Fibroblast of skin of scalp (primary cell): Measurements from ENCODE around the gene GANAB. TPM values are rescaled to one million over a fixed set of nuclear protein-coding genes. Genes with fewer than 3 reads are reported as not detected.
A peak's percentile ranks its signal among the peaks of the same experiment; 100 is the strongest.
"Not testable (repeated sequence)": the region's sequence is repeated elsewhere in the genome, so short reads cannot be mapped to it uniquely, and the experiment has no call there.

Source experiments
- DNase-seq: peaks from one replicate; pipeline ENCODE4 v3.0.0-alpha.2; 2013
- polyA plus RNA-seq, 2 experiments: library from polyadenylated mRNA; unstranded; fragments of 120-200 nt; gene quantifications; one replicate each; pipeline ENCODE4 v1.2.1, GENCODE V29; 2013; ENCODE audit not compliant: insufficient read length in 2 of 2

The GANAB gene
- polyA plus RNA-seq (2013, experiment 1 of 2; ENCODE audit: insufficient read length) = 492 TPM
- polyA plus RNA-seq (2013, experiment 2 of 2; ENCODE audit: insufficient read length) = 495 TPM

DNA sequence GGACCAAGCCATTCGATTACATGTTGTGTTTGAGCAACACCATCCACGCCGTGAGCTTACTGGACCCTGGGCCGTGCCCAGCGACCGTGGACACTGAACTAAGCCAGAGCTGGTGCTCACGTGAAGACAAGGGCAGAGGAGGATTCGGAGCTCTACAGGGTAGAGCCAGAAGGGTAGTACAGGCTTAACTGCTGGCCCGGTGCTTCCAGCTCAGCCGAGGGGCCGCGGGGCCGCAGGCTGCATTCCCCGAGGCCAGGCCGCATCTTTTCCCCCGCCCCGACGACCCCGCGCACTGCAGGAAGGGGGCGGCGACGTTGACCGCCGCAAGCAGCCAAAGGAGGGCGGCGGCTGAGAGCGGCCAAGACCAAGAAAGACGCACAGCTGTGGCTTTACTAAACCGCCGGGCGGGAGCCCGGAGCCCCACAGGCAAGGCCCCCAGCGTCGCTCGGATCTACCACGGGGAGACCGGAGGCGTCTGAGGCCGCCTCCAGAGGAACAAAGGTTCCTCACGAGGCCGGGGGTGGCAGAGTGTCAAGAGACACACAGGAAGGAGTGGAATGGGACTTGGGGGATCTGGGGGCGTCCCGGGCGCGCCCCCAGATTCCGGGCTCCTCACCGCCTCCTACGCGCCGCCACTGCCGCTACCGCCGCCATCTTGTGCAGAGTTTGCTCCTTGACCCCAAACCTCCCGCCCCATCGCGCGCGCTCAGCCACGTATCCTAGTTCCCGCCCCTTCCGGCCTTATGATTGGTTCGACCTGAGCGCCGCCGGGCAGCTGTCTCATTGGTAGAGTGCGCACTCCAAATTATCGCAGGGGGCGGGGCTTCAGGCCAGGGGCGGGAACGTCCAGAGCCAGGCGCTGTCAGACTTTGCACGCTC is at the start of gene GANAB:
Gene GANAB, minus strand, starts transcription at position 668 of the 879 bp plus-strand sequence. Its CDS starts 14 bp downstream, at position 654.
- peak; percentile 98 for DNase-seq

DNA sequence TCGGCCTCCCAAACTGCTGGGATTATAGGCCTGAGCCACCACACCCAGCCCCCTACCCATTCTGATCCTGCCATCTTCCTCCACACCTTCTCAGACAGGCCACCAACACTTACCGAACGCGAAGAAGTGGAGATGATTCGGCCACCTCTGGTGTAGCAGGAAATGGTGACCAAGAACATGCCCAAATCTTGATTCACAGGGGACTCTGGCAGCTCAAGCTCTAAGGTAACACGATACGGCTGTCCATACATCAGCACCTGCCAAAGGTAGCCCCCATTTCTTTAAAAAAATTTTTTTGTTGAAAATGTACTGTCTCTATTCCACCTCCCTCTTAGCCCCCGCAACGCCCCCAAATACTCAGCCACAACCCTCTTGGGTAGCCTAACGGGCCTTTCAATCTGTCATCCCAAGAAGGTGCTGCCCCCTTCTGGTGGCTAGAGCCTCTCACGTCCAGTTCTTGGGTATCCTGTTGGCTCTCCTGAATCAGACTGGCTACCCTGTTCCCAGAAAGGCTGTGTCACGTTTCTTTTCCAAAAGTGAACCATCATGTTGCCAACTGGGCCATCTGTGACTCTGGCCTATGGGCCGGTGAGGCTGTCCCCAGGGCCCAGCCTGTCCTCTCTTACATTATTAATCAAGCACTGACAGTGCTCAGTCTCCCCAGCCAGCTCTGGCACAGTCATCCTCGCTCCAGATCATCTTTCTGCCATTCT is 48.2 kb upstream of the GANAB start:
- DNase-seq = peak; percentile 76

DNA sequence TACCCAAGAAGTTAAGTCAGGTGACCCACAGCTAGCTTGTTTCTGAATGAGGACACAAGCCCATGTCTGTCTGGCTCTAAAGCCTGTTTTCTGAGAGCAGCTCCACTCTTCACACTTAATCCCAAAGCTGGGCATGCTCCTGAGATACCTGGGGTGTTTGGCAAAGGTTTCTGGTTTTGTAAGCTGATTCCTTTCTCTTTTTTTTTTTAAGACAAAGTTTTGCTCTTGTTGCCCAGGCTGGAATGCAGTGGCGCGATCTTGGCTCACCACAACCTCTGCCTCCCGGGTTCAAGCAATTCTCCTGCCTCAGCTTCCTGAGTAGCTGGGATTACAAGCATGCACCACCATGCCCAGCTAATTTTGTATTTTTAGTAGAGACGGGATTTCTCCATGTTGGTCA is 47.2 kb upstream of the GANAB start:
- not testable (repeated sequence) for DNase-seq

DNA sequence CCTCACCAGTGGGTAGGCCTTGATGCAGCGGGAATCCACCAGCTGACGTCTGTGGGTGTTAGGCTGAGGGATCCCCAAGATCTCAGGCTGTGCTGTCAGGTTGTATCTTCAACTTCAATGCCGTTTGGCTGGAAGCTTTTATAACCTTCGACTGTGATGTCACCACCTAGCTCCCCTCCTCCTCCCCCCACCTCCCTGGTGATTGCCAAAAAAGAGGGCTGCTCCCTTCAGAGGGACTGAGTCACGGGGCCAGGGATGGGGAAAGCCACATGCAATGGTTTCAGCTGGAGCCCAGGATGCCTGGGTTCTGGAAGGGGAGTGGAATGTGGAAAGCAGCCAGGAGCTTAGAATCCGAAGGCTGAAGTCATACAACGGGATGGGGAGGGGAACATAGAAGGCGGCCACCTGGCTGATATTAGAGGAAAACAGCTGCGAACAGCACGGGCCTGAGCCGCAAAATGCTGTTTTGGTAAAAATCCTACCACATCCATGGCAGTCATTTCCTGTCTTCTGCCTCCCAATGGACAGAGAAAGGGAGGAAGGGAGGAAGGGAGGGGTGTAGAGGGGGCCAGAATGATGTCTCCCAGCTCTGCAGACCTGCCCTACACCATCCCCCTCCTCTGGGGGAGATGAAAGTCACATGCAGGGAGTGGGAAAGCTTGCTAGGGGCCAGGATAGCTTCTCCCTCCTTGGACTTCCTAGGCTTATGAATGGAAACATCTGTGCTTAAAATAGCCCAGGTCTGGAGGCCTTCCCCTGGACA is 43.2 kb upstream of the GANAB start, which contains the start of gene LRRN4CL:
Gene LRRN4CL, minus strand, starts transcription at position 110 of the 763 bp plus-strand sequence. CDS start 1,022 bp downstream, outside the sequence.
- peak; percentile 93 for DNase-seq

DNA sequence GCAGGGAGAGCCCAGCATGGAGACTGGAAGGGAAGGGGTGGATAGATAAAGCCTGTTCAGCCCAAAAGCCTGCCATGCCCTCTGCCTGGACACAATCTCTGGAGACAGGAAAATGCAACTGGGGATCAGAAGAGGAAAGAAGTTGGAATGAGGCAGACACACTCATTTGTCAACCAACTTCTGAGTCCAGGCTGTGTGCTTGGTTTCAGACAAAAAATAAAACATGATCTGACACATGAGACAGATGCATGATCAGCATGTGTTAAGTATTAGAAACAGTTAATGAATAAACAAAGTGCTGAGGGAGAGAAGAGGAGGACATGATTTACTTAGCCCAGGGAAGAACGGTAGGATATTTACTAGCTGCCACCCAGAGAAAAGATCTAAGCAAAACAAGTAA is 42.1 kb upstream of the GANAB start:
- DNase-seq = no peak

DNA sequence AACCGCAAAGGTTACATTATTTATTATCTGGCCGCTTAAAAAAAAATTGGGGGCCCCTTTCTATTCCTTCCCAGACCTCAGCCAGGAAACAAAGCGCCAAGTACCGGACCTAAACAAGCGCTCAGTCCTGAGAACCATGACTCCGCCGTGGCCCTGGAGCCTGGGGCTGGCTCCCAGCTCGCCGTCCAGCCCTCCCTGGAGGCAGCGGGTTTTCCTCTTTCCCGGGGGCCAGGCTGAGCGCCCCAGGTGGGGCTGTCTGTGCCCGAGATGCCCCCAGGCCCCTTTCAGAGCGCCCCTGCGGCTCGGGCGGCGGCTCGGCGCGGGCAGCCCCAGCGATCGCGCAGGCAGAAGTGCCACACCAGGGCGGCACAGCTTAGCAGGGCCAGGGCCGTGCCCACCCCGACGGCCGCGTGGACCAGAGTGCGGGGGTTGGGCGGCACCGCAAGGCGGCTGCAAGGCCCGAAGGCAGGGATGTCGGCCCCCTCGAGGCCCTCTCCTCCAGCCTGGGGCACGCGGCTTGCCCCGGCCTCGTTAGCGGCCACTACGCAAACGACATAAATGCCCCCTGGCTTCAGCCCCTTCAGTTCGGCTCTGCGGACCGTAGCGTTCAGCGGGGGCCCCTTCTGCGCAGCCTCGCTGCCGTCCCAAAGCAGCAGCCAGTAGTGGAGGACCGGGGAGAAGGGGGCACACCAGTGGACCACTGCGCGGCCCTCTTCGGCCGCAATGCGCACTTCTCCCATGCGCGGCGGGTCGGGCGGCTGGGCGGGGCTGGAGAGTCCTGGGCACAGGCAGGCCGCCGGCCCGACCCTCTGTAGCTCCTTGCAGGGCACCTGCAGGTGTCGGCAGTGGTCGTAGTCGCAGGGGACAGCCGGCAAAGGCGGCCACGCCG is 41.3 kb upstream of the GANAB start:
- DNase-seq = no peak

DNA sequence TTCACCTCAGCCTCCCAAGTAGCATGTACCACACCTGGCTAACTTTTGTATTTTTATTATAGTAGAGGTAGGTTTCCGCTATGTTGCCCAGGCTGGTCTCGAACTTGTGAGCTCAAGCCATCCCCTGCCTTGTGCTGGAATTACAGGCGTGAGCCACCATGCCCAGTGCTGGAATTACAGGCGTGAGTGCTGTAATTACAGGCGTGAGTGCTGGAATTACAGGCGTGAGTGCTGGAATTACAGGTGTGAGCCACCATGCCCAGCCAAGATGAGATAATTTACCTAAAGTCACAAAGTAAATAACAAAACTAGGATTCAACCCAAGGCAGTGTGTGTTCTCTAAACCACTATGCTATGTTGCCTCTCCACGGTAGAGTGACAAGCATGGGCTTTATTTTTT is 36.1 kb upstream of the GANAB start:
- DNase-seq = no peak

DNA sequence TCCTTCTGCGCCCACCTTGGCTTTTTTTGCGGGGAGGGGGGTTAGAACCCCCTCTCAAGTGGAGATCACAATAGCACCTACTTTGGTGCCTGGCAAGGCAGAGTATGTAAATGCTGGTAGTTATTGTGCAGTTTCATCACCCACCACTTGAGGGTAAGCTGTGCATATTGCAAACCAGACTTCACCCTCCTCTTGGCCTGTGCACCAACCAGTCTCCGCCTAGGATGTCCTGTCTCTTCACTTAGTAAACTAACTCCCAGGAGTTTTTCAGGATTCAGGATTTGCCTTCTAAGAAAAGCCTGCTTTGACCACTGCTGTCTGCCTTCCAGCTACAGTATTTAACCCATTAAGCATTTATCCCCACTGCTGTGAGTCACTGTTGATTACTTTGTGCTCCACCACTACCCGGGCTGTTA is 34.4 kb upstream of the GANAB start:
- DNase-seq = peak; percentile 81

DNA sequence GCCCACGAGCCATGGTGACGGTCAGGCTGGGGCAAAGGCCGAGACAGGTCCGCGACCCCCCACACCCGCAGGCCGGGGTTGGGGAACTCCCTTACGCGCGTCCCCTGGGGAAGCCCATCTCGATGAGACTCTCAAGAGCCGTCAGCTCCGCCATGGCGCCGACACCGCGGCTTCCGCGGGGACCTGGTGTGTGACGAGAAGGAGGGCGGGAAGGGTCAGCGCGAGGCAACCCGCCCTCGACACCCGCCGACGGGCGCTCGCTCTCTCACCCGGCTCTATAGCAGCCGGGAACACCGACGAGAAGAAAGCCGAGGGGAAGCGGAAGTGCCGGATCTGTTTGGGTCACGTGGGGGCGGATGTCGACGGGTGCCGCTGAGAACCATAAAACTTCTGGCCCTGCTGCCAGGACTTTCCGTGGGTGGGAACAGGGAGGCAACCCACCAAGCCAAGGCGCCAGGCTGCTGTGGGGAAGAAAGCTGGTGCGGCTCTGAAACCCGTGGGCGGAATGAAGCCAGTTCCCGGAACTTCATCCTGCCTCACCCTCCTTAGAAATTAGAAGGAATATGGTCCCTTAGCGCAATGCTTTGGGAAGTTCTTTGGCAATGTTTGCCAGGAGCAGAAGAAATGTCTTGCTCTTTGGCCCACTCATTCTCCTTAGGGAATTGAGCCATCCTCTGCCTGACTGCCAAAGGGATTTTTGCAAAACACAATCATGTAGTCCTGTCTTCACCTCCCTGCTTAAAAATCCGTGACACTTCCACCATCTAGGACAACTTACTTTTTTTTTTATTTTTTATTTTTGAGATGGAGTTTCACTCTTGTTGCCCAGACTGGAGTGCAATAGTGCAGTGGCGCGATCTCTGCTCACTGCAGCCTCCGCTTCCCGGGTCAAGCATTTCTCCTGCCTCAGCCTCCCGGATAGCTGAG is 32.6 kb upstream of the GANAB start, which contains the start of gene UBXN1:
Gene UBXN1, minus strand, starts transcription at position 304 of the 927 bp plus-strand sequence. Its CDS starts 150 bp downstream, at position 154.
- peak; percentile 91 for DNase-seq

DNA sequence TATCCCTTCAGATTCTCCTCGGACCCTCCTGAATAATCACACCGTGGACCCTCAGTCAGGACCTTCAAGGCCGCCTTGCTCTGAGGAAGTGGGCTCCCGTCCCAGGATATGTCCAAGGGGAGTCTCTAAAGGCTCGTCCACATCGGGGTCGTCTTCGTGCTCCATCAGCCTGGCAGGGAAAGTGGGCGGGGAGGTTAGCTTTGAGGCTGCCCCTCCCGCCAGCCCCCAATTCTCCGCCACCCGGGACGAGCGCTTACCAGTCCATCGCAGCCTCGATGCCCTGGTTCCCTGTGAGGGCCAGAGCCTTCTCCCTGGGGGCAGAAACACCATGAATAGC is 32.0 kb upstream of the GANAB start:
- no peak for DNase-seq

DNA sequence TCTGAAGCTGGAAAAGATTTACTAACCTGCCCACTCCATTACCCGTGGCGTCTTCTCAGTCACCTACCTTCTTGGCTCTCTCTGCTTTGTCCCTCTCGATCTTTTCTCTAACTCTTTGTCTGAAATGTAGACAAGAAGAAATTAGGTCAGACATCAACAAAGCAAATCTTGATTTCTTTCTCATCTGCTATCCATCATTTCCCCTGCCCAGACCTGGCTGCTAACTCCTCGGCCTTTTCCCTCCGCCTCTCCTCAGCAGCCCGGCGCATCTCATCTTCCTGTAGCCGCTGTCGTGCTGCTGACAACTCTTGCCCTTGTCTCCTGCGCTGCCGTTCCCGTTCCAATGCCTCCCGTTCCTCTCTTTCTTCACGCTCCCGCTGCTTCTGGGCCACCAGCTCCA is 31.3 kb upstream of the GANAB start:
- no peak for DNase-seq

DNA sequence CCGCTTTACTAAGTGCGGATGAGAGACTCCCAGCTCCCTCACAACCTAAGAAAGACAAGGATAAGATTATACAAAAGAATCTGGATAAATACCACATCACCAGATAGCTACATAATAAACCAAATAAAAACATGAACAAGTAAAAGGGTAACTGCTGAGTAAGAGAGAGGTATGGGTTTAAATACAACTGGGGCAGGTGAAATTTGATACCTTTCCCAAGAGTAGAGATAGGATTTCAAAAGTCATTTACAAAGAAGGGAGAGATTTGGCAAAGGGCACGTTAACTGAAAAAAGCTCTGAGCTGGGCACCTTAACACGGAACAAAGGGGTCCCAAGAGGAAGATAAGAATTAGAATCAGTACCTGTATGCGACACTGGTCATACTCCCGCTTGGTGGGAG is 30.7 kb upstream of the GANAB start:
- DNase-seq = no peak

DNA sequence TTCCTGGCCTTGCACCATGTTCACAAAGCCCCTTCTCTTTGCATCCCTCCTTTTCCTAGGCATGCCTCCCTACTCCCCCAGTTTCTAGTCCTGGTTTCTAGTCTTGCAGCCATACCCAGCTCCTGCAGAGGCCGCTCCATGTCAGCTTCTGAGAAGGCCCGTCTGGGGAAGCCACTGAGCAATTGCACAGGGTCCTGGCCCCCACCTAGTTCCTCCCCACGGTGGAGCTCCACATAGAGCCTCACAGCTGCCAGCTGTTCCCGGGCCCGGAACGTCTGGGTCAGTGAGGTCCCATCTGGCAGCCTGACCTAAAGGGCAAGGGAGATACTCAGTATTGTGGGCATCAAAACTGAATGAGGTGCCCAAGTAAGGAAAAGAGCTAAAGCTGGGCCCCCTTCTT is 30.3 kb upstream of the GANAB start:
- no peak for DNase-seq

DNA sequence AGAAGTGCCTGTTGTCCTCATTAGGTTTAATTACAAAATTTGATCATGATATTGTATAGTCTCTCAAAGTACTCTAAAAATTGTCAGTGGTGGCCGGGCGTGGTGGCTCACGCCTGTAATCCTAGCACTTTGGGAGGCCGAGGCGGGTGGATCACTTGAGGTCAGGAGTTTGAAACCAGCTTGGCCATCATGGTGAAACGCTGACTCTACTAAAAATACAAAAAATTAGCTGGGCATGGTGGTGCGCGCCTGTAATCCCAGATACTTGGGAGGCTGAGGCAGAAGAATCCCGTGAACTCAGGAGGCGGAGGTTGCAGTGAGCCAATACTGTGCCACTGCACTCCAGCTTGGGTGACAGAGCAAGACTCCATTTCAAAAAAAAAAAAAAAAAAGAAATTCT is 29.0 kb upstream of the GANAB start:
- not testable (repeated sequence) for DNase-seq

DNA sequence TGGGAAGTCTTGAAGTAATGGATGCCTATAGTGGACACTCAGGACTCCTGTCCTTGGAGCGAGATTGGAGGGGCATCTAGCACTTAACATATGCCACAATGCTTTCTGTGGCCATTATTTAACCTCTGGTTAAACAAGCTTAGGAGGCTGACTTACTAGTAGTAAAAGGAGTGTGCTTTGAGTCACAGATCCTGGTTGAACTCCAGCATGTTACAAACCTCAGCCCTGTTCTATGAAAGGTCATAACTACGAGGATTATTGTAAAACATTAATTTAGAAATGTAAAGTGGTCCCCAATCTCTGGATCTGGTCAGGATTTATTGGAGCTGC is 26.7 kb upstream of the GANAB start:
- no peak for DNase-seq

DNA sequence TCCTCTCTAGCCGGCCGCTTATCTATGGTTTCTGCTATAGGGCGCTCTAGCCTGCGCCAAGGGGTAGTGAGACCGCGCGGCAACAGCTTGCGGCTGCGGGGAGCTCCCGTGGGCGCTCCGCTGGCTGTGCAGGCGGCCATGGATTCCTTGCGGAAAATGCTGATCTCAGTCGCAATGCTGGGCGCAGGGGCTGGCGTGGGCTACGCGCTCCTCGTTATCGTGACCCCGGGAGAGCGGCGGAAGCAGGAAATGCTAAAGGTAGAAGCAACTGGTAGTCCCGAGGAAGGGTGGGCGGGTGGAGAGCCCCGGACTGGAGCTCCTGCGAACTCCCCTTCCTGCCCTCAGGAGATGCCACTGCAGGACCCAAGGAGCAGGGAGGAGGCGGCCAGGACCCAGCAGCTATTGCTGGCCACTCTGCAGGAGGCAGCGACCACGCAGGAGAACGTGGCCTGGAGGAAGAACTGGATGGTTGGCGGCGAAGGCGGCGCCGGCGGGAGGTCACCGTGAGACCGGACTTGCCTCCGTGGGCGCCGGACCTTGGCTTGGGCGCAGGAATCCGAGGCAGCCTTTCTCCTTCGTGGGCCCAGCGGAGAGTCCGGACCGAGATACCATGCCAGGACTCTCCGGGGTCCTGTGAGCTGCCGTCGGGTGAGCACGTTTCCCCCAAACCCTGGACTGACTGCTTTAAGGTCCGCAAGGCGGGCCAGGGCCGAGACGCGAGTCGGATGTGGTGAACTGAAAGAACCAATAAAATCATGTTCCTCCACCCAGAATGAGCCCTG is 25.4 kb upstream of the GANAB start, which contains the start of the genes LBHD1 and UQCC3:
Gene LBHD1, minus strand, starts transcription at position 660 of the 782 bp plus-strand sequence. CDS start 2,236 bp downstream, outside the sequence.
Gene UQCC3, plus strand, starts transcription at position 66 of the 782 bp plus-strand sequence. Its CDS starts 73 bp downstream, at position 139.
- DNase-seq = peak; percentile 88

DNA sequence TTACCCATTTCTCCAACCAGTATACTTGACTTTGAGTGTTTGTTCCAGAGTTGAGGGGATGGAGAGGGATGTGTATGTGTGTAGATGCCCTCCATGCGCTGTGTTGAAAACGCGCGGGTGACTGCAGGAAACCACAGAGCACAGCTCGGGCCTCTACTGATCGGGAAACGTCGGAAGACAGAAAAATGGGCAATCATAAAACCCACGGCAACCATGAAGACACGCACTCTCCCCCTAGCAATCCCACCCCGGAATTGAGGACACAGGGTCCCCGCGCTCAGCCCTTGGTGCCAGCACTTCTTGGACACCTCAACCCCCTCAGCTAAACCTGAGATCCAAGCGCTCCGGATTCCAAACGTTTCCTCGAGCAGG is 24.8 kb upstream of the GANAB start:
- no peak for DNase-seq

DNA sequence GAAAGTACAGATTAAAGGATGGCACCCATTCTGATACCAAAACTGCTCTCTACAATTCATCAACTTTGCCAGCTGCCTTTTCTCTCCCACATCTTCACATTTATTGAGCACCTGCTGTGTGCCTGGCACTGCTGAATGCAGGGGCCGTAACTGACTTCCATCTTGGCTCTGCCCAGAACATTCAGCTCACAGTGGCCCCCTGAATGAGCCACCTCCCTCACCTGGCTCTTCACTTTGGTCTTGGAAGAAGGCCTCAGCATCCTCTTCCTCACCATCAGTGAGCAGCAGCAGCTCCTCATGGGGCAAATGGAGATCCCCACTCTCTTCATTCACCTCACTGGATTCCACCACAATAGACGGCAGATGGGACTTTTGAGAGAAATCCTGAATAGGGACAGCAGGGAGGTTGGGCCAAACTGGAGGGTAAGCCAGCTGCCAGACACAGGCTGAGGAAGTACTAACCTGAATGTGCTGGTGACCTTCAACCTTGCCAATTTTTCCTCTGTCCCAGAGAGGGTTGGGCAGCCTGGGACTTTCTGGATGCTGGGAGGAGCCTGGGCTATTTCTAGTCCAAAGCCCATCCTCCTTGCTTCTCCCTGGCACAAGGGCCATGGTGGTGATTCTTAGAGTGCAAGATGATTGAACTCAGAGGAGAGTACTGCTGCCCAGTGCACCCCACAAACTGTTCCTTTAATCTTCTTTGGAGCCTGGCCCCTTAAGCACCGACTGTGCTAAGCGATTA is 23.2 kb upstream of the GANAB start:
- no peak for DNase-seq

DNA sequence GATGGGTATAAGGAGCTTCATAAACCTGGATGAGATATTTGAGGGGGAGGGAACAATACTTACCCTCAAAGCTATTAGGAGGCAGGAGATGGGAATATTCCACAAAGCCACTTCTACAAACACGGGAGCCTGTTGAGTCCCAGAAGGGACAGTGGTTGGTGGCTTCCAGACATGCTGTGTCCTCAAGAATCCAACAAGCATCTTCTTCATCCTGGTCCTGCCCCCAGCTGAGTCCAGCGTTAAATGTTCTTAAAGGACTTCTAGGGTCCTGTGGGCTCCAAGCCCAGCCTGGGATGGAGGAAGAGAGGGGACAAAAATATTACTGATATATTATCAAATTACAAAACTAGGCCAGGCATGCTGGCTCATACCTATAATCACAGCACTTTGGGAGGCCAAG is 21.0 kb upstream of the GANAB start:
- DNase-seq = no peak
